HG02759 (cell line): ENCODE data around the gene FAM163B.
A peak's percentile ranks its signal among the peaks of the same experiment; 100 is the strongest.
"Not testable (repeated sequence)": the region's sequence is repeated elsewhere in the genome, so short reads cannot be mapped to it uniquely, and the experiment has no call there.

Experiments
- ATAC-seq: cut with Tn5 transposase; IDR thresholded peaks from one replicate; pipeline ENCODE4 v1.9.1; 2021; ENCODE audit warnings: mild to moderate bottlenecking, moderate library complexity; ENCODE audit not compliant: unreplicated experiment

FAM163B gene

GRCh38 chr9:133571391-133571890, 37.7 kb downstream of the FAM163B start:
- no peak for ATAC-seq

- no peak for ATAC-seq
Measured at GRCh38 chr9:133570691-133571080, 38.5 kb downstream of the FAM163B start.

GRCh38 chr9:133569891-133570690, 39.1 kb downstream of the FAM163B start:
- ATAC-seq = no peak

GRCh38 chr9:133569121-133569785, 39.9 kb downstream of the FAM163B start:
- ATAC-seq = no peak

- ATAC-seq = no peak
Measured at GRCh38 chr9:133568186-133568585, 41.0 kb downstream of the FAM163B start.

GRCh38 chr9:133566817-133567216, 42.4 kb downstream of the FAM163B start:
- ATAC-seq = no peak

- no peak for ATAC-seq
Measured at GRCh38 chr9:133566382-133566781, 42.8 kb downstream of the FAM163B start.

GRCh38 chr9:133564451-133565116, 44.6 kb downstream of the FAM163B start:
- ATAC-seq = no peak

GRCh38 chr9:133563814-133564213, 45.4 kb downstream of the FAM163B start:
- not testable (repeated sequence) for ATAC-seq

- no peak for ATAC-seq
Measured at GRCh38 chr9:133563291-133563796, 45.8 kb downstream of the FAM163B start.

- ATAC-seq = no peak
Measured at GRCh38 chr9:133562611-133563290, 46.4 kb downstream of the FAM163B start.

- no peak for ATAC-seq
Measured at GRCh38 chr9:133561976-133562554, 47.1 kb downstream of the FAM163B start.

GRCh38 chr9:133560944-133561343, 48.2 kb downstream of the FAM163B start:
- no peak for ATAC-seq

- ATAC-seq = no peak
Measured at GRCh38 chr9:133560311-133560710, 48.9 kb downstream of the FAM163B start.

GRCh38 chr9:133558191-133559126, 50.7 kb downstream of the FAM163B start:
- ATAC-seq = peak; percentile 61

- no peak for ATAC-seq
Measured at GRCh38 chr9:133557581-133557980, 51.6 kb downstream of the FAM163B start.

GRCh38 chr9:133556354-133556753, 52.8 kb downstream of the FAM163B start:
- no peak for ATAC-seq

GRCh38 chr9:133554729-133555128, 54.5 kb downstream of the FAM163B start:
- ATAC-seq = no peak

GRCh38 chr9:133553973-133554713, 55.0 kb downstream of the FAM163B start:
- ATAC-seq = no peak
